H1 (cell line): ENCODE results near the gene TCTN3. TPM values are rescaled to one million over a fixed set of nuclear protein-coding genes. Genes with fewer than 3 reads are reported as not detected.

Experiments
- CTCF ChIA-PET: fragments of 300-600 bp; sonication (Branson Sonifier 250); formaldehyde crosslinking; loops from one replicate; lab custom pipeline; 2021; ENCODE audit not compliant: partially characterized antibody; lab: Charles Lee
- POLR2A ChIA-PET: fragments of 300-600 bp; sonication (Branson Sonifier 250); formaldehyde crosslinking; loops from one replicate; lab custom pipeline; 2021; ENCODE audit warnings: inconsistent platforms; ENCODE audit not compliant: partially characterized antibody; lab: Charles Lee
- DNase-seq, 2 experiments: peaks; one replicate each; pipeline versions ENCODE4 v3.0.0 to v3.0.0-alpha.2; 2010 to 2022; ENCODE audit warnings: low spot score in 2 of 2, low read depth in 1 of 2, mixed read lengths in 1 of 2
- FAIRE-seq: peaks from 2 replicates; lab custom pipeline; 2011; peaks lifted over from hg19 to GRCh38; lab: Jason Lieb, UNC
- H2AFZ ChIP-seq: 2 replicates; pipeline ENCODE4 v1.8.1; 2012; ENCODE audit warnings: low read length, inconsistent platforms
- H2AK5ac ChIP-seq: 2 replicates; pipeline ENCODE4 v1.6.1; 2013; ENCODE audit warnings: low read depth, low read length
- H2BK120ac ChIP-seq: replicated peaks from 2 replicates; pipeline ENCODE3; 2013; ENCODE audit warnings: low read depth, low read length, inconsistent platforms
- H2BK12ac ChIP-seq: 2 replicates; pipeline ENCODE4 v1.6.1; 2013; ENCODE audit warnings: low read depth, low read length
- H2BK15ac ChIP-seq: 2 replicates; pipeline ENCODE4 v1.6.1; 2013; ENCODE audit warnings: low read length
- H2BK20ac ChIP-seq: 2 replicates; pipeline ENCODE4 v1.6.1; 2013; ENCODE audit warnings: low read length
- H2BK5ac ChIP-seq: 2 replicates; pipeline ENCODE4 v1.6.1; 2013; ENCODE audit warnings: low read depth, low read length
- H3K14ac ChIP-seq: 2 replicates; pipeline ENCODE4 v1.6.1; 2013; ENCODE audit warnings: inconsistent platforms; ENCODE audit not compliant: insufficient read length
- H3K18ac ChIP-seq: 2 replicates; pipeline ENCODE4 v1.6.1; 2013; ENCODE audit warnings: low read length; ENCODE audit errors: extremely low read depth
- H3K23ac ChIP-seq: 2 replicates; pipeline ENCODE4 v1.6.1; 2013; ENCODE audit warnings: inconsistent platforms; ENCODE audit not compliant: insufficient read length
- H3K23me2 ChIP-seq: 2 replicates; pipeline ENCODE4 v1.6.1; 2013; ENCODE audit warnings: low read depth, low read length
- H3K27ac ChIP-seq: 2 replicates; pipeline ENCODE4 v1.6.1; 2011; ENCODE audit warnings: low read depth, low read length, inconsistent platforms
- H3K27me3 ChIP-seq, 4 experiments: replicated peaks in 1 of 4; 1 replicate in 1 of 4; 2 replicates in 3 of 4; pipeline versions ENCODE4 v1.6.1 to v1.8.1; 2011 to 2013; ENCODE audit warnings: low read length in 3 of 4, mild to moderate bottlenecking in 3 of 4, inconsistent platforms in 2 of 4, mixed read lengths in 2 of 4, moderate library complexity in 1 of 4; ENCODE audit not compliant: control insufficient read depth in 3 of 4, insufficient read depth in 3 of 4; ENCODE audit errors: extremely low read depth in 1 of 4
- H3K36me3 ChIP-seq, 4 experiments: 2 replicates each; pipeline versions ENCODE4 v1.6.1 to v1.8.1; 2011 to 2013; ENCODE audit warnings: mild to moderate bottlenecking in 4 of 4, low read length in 3 of 4, moderate library complexity in 2 of 4, control low read depth in 1 of 4, inconsistent platforms in 1 of 4; ENCODE audit not compliant: insufficient read depth in 4 of 4, control insufficient read depth in 2 of 4
- H3K4ac ChIP-seq: replicated peaks from 2 replicates; pipeline ENCODE3; 2013; ENCODE audit warnings: low read length, low read depth, mixed read lengths, inconsistent platforms; ENCODE audit not compliant: insufficient read length
- H3K4me1 ChIP-seq, 4 experiments: replicated peaks in 1 of 4; 1 replicate in 1 of 4; 2 replicates in 3 of 4; pipeline versions ENCODE4 v1.6.1 to v1.8.1; 2011 to 2013; ENCODE audit warnings: low read length in 3 of 4, inconsistent platforms in 2 of 4, mixed read lengths in 1 of 4; ENCODE audit not compliant: insufficient read depth in 4 of 4, control insufficient read depth in 3 of 4
- H3K4me2 ChIP-seq, 2 experiments: 2 replicates each; pipeline versions ENCODE4 v1.6.1 to v1.8.1; 2011 to 2013; ENCODE audit warnings: low read depth in 2 of 2, low read length in 2 of 2, control low read depth in 1 of 2, inconsistent platforms in 1 of 2, mild to moderate bottlenecking in 1 of 2; ENCODE audit not compliant: insufficient read depth in 1 of 2
- H3K4me3 ChIP-seq, 4 experiments: fragments of 200-600, 300-600 bp in 1 of 4; sonication (generic), shearing (Covaris generic), sonication (Bioruptor Twin) in 1 of 4; 2 replicates each; pipeline versions ENCODE4 v1.5.1 to v1.8.1; 2011 to 2016; ENCODE audit warnings: low read length in 4 of 4, low read depth in 3 of 4, control low read depth in 2 of 4, inconsistent platforms in 2 of 4, mild to moderate bottlenecking in 2 of 4, mixed read lengths in 1 of 4, moderate library complexity in 1 of 4; ENCODE audit not compliant: insufficient read depth in 2 of 4; ENCODE audit errors: extremely low read depth in 1 of 4
- H3K56ac ChIP-seq: replicated peaks from 2 replicates; pipeline ENCODE3; 2013; ENCODE audit warnings: low read depth, mild to moderate bottlenecking, mixed read lengths, low read length, inconsistent platforms; ENCODE audit not compliant: insufficient read length
- H3K79me1 ChIP-seq: 2 replicates; pipeline ENCODE4 v1.6.1; 2013; ENCODE audit warnings: low read depth, low read length, control low read depth
- H3K79me2 ChIP-seq, 2 experiments: 2 replicates each; pipeline versions ENCODE4 v1.6.1 to v1.8.1; 2012 to 2013; ENCODE audit warnings: low read length in 2 of 2, mild to moderate bottlenecking in 2 of 2, inconsistent platforms in 1 of 2; ENCODE audit not compliant: insufficient read depth in 2 of 2, control insufficient read depth in 1 of 2
- H3K9ac ChIP-seq, 4 experiments: replicated peaks in 1 of 4; 1 replicate in 1 of 4; 2 replicates in 3 of 4; pipeline versions ENCODE4 v1.6.1 to v1.8.1; 2011 to 2013; ENCODE audit warnings: low read depth in 3 of 4, low read length in 3 of 4, control low read depth in 2 of 4, mild to moderate bottlenecking in 2 of 4, moderate library complexity in 2 of 4, inconsistent platforms in 1 of 4; ENCODE audit errors: extremely low read depth in 1 of 4
- H3K9me3 ChIP-seq, 2 experiments: 2 replicates each; pipeline versions ENCODE4 v1.6.1 to v1.8.1; 2012 to 2013; ENCODE audit warnings: mild to moderate bottlenecking in 2 of 2, moderate library complexity in 2 of 2, control low read depth in 1 of 2, inconsistent platforms in 1 of 2, low read depth in 1 of 2, low read length in 1 of 2, mixed read lengths in 1 of 2; ENCODE audit not compliant: insufficient read depth in 2 of 2
- H4K20me1 ChIP-seq, 2 experiments: replicated peaks in 1 of 2; 2 replicates each; pipeline versions ENCODE3 to v1.8.1; 2011 to 2013; ENCODE audit warnings: inconsistent platforms in 2 of 2, low read length in 2 of 2, mild to moderate bottlenecking in 1 of 2; ENCODE audit not compliant: insufficient read depth in 2 of 2, control insufficient read depth in 1 of 2
- H4K5ac ChIP-seq: 2 replicates; pipeline ENCODE4 v1.6.1; 2013; ENCODE audit warnings: low read length, low read depth, mixed read lengths, inconsistent platforms; ENCODE audit not compliant: insufficient read length
- H4K8ac ChIP-seq: 2 replicates; pipeline ENCODE4 v1.8.0; 2013; ENCODE audit warnings: mild to moderate bottlenecking, moderate library complexity, low read length, inconsistent platforms; ENCODE audit not compliant: insufficient read depth; ENCODE audit errors: extremely low read depth
- H4K91ac ChIP-seq: replicated peaks from 2 replicates; pipeline ENCODE3; 2013; ENCODE audit warnings: low read length, mixed read lengths, inconsistent platforms; ENCODE audit not compliant: insufficient read length
- EGR1 ChIP-seq: IDR thresholded peaks from 2 replicates; pipeline ENCODE4 v1.6.1; 2011; ENCODE audit warnings: low read depth, low read length, borderline replicate concordance
- EP300 ChIP-seq, 2 experiments: IDR thresholded peaks; 1 replicate in 1 of 2; 2 replicates in 1 of 2; pipeline ENCODE4 v1.6.1; 2011 to 2012; ENCODE audit warnings: low read depth in 2 of 2, low read length in 2 of 2, mild to moderate bottlenecking in 2 of 2, borderline replicate concordance in 1 of 2, inconsistent platforms in 1 of 2, moderate library complexity in 1 of 2
- EZH2 ChIP-seq: fragments of 200-600 bp; sonication (generic); IDR thresholded peaks from 2 replicates; pipeline ENCODE4 v1.7.1; 2012; ENCODE audit warnings: low read depth, mild to moderate bottlenecking, moderate library complexity, low read length, inconsistent platforms; ENCODE audit not compliant: severe bottlenecking
- HDAC2 ChIP-seq, 2 experiments: fragments of 300-600 bp in 1 of 2; sonication (generic) in 1 of 2; IDR thresholded peaks; 2 replicates each; pipeline ENCODE4 v1.6.1; 2011 to 2012; ENCODE audit warnings: low read depth in 2 of 2, low read length in 2 of 2, mild to moderate bottlenecking in 2 of 2, moderate library complexity in 2 of 2, borderline replicate concordance in 1 of 2, inconsistent platforms in 1 of 2
- POLR2A ChIP-seq, 2 experiments: IDR thresholded peaks; 1 replicate in 1 of 2; 2 replicates in 1 of 2; pipeline ENCODE4 v1.6.1; 2011; ENCODE audit warnings: low read depth in 2 of 2, low read length in 2 of 2, mild to moderate bottlenecking in 2 of 2; ENCODE audit errors: control extremely low read depth in 1 of 2
- TEAD4 ChIP-seq: IDR thresholded peaks from 2 replicates; pipeline ENCODE4 v1.6.1; 2012; ENCODE audit warnings: low read depth, low read length, inconsistent platforms, mixed read lengths
- WGBS, 2 experiments: shearing (Covaris generic) in 1 of 2; methylation state at CpG; one replicate each; pipeline versions ENCODE4 v1.1.6 to v1.1.7; 2013 to 2015; ENCODE audit warnings: low lambda C conversion rate in 2 of 2, mixed read lengths in 2 of 2, inconsistent platforms in 1 of 2, low coverage in 1 of 2, missing lambda C conversion rate in 1 of 2; ENCODE audit not compliant: insufficient replicate concordance in 2 of 2, insufficient coverage in 1 of 2, insufficient read length in 1 of 2; ENCODE audit errors: extremely low coverage in 1 of 2, missing lambda C conversion rate in 1 of 2; 5-methylcytosine and 5-hydroxymethylcytosine counted together
- polyA plus RNA-seq, 7 experiments: library from polyadenylated mRNA; depleted of rRNA in 3 of 7; stranded (reverse) in 5 of 7; unstranded in 2 of 7; fragments of >200 nt in 5 of 7; fragments of 200-250 nt in 2 of 7; gene quantifications; 1 replicate in 5 of 7; 2 replicates in 1 of 7; 4 replicates in 1 of 7; pipeline versions ENCODE4 v1.2.1 to v1.2.3, GENCODE V29; 2011 to 2013; ENCODE audit warnings: missing spikeins in 2 of 7, mixed read lengths in 2 of 7
- total RNA-seq: library from RNA; stranded (reverse); fragmentation: NEBNext Ultra II Directional; extraction: Animal tissue kit (Norgen Biotek cat#: 25700); gene quantifications from 2 replicates; pipeline ENCODE4 v1.2.1, GENCODE V29; 2021

TCTN3 gene
- total and polyA plus RNA-seq, 2 of the 8 experiments (the other 6 are each of a cell fraction or from before 2014, with no cell fraction given), result 34.7 to 39.8 TPM

DNA sequence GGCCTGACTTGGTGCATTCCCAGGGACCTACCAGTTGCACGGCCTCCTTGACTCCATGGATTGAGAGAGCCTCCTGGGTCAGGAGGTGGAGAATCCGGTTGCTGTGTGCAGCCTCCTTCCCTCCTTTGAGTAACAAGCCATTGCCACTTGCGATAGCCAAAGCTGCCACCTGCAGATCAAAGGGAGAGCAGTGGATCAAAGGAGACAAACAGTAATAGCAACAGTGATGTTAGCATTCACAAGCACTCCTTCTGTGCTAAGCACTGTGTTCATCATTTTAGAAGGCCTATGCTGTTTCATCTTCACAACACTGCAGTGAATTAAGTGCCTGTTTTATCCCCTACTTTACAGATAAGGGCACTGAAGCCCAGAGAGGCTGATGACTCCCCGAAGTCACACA, 77.3 kb downstream of the TCTN3 start:
- H3K18ac ChIP-seq, result no peak overlapping the region
- H3K4me2 ChIP-seq, result no peak overlapping the region
- no peak overlapping the region for H4K5ac ChIP-seq
- H3K56ac ChIP-seq, result no peak overlapping the region
- ChIA-PET CTCF (interaction anchor here (0.6 to 1.7 kb wide), 5 partner anchors 11 to 243 kb away, joined by 3 to 4 read pairs (median 3); no protein-coding TSS in a partner anchor), POLR2A (interaction anchor here (1.2 kb wide), 1 partner anchor 11 kb away, joined by 3 read pairs; no protein-coding TSS in a partner anchor)
- no peaks in the 10 kb centered on the region for H3K4me1 ChIP-seq
- peaks cover 0 to 2% of the 10 kb centered on the region in 2 experiments for H4K20me1 ChIP-seq
- no peaks in the 10 kb centered on the region for H3K23me2 ChIP-seq
- H2BK15ac ChIP-seq, result no peak overlapping the region
- no peak overlapping the region for H2AFZ ChIP-seq
- peaks cover 33 to 66% (median 54%) of the 10 kb centered on the region in 4 experiments for H3K36me3 ChIP-seq
- no peak overlapping the region for H2BK12ac ChIP-seq
- no peaks in the 10 kb centered on the region for H3K79me1 ChIP-seq
- H3K4ac ChIP-seq, result no peak overlapping the region
- H4K91ac ChIP-seq, result no peak overlapping the region
- no peaks in the 10 kb centered on the region; a peak in 1 of 4 replicates for H3K9me3 ChIP-seq
- no peak overlapping the region for H3K14ac ChIP-seq
- no peak overlapping the region for H3K27ac ChIP-seq
- H3K79me2 ChIP-seq, result no peaks in the 10 kb centered on the region
- H2BK20ac ChIP-seq, result no peak overlapping the region
- FAIRE-seq, result no peak
- H3K4me3 ChIP-seq, result no peak overlapping the region
- H4K8ac ChIP-seq, result no peak overlapping the region
- no peak overlapping the region for H2BK120ac ChIP-seq
- H2AK5ac ChIP-seq, result no peak overlapping the region
- H3K27me3 ChIP-seq, result no peaks in the 10 kb centered on the region
- no peak overlapping the region for H2BK5ac ChIP-seq
- 89% methylated on average over 4 of the region's 4 CpGs; no CpG with 5 or more reads in 1 of the 2 experiments for WGBS, 2 experiments
- no peak overlapping the region for H3K9ac ChIP-seq
- no peak overlapping the region for H3K23ac ChIP-seq
- no peak for DNase-seq
- TF ChIP-seq POLR2A (IDR thresholded peaks at IDR 0.05; ENCODE audit: control extremely low read depth in 1 of 2, low read depth in 2 of 2, low read length in 2 of 2) (no peak), EP300 (IDR thresholded peaks at IDR 0.05; ENCODE audit: borderline replicate concordance in 1 of 2, low read depth in 2 of 2, low read length in 2 of 2) (no peak), EZH2 (no peak), TEAD4 (no peak), EGR1 (no peak), HDAC2 (IDR thresholded peaks at IDR 0.05; ENCODE audit: borderline replicate concordance in 1 of 2, low read depth in 2 of 2, low read length in 2 of 2) (no peak)
